Measurements from ENCODE around the gene UTS2.

UTS2 gene

DNA sequence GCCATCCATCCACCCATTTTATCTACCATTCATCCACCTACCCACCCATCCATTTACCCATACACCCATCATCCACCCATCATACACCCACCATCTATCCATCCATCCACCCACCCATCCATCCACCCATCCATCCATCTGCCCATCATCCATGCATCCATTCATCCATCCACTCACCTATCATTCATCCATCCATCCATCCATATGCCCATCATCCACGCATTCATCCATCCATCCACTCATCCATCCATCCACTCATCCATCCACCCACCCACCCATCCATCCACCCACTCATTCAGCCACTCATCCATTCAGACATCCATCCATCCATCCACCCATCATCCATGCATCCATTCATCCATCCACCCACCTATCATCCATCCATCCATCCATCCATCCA lies 31.9 kb upstream of the UTS2 start:
- H3K4me1 ChIP-seq (ENCODE audit: control insufficient read depth, insufficient read depth, low read length) = no peaks in the 10 kb centered on the region
- H3K9me3 ChIP-seq (replicated peaks; ENCODE audit: low read length) = no peaks in the 10 kb centered on the region
- H3K9ac ChIP-seq (ENCODE audit: low read depth, low read length) = no peak overlapping the region
- no peak overlapping the region for H3K4me3 ChIP-seq (ENCODE audit: low read length)
- no peak overlapping the region for H3K4me2 ChIP-seq (ENCODE audit: low read length)
- H3K36me3 ChIP-seq (ENCODE audit: insufficient read depth, low read length) = no peaks in the 10 kb centered on the region
- H3K27me3 ChIP-seq (ENCODE audit: control insufficient read depth, insufficient read depth, low read length) = peaks cover 23% of the 10 kb centered on the region

DNA sequence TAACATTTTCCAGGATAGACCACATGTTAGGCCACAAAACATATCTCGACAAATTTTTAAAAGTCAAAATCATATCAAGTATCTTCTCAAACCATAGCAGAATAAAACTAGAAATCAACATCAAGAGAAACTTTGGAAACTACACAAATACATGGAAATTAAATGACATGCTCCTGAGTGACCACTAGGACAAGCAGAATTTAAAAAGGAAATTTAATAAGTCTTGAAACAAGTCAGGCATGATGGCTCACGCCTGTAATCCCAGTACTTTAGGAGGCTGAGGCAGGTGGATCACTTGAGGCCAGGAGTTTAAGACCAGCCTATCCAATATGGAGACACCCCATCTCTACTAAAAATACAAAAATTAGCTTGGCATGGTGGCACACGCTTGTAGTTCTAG lies 26.4 kb upstream of the UTS2 start:
- H3K4me3 ChIP-seq (ENCODE audit: low read length) = no peak overlapping the region
- no peaks in the 10 kb centered on the region for H3K4me1 ChIP-seq (ENCODE audit: control insufficient read depth, insufficient read depth, low read length)
- no peaks in the 10 kb centered on the region for H3K36me3 ChIP-seq (ENCODE audit: insufficient read depth, low read length)
- peaks cover 18% of the 10 kb centered on the region for H3K27me3 ChIP-seq (ENCODE audit: control insufficient read depth, insufficient read depth, low read length)
- no peaks in the 10 kb centered on the region for H3K9me3 ChIP-seq (replicated peaks; ENCODE audit: low read length)
- no peak overlapping the region for H3K4me2 ChIP-seq (ENCODE audit: low read length)
- no peak overlapping the region for H3K9ac ChIP-seq (ENCODE audit: low read depth, low read length)

DNA sequence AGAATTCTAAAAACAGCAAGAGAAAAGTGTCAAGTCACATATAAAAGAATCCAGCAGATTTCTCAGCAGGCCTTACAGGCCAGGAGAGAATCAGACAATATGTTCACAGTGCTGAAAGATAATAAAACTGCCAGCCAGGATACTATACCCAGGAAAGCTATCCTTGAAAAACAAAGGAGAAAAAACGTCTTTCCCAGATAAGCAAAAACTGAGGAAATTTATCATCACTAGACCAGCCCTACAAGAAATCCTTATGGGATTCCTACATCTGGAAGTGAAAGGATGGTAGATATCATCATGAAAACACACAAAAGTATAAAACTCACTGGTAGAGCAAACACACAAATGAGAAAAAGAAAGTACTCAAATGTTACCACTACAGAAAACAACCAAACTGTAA lies 25.2 kb upstream of the UTS2 start:
- Histone ChIP-seq H3K36me3 (ENCODE audit: insufficient read depth, low read length) (no peaks in the 10 kb centered on the region), H3K9me3 (replicated peaks; ENCODE audit: low read length) (no peaks in the 10 kb centered on the region), H3K4me3 (ENCODE audit: low read length) (no peak overlapping the region), H3K4me2 (ENCODE audit: low read length) (no peak overlapping the region), H3K27me3 (ENCODE audit: control insufficient read depth, insufficient read depth, low read length) (peaks cover 26% of the 10 kb centered on the region), H3K9ac (ENCODE audit: low read depth, low read length) (no peak overlapping the region), H3K4me1 (ENCODE audit: control insufficient read depth, insufficient read depth, low read length) (no peaks in the 10 kb centered on the region)

DNA sequence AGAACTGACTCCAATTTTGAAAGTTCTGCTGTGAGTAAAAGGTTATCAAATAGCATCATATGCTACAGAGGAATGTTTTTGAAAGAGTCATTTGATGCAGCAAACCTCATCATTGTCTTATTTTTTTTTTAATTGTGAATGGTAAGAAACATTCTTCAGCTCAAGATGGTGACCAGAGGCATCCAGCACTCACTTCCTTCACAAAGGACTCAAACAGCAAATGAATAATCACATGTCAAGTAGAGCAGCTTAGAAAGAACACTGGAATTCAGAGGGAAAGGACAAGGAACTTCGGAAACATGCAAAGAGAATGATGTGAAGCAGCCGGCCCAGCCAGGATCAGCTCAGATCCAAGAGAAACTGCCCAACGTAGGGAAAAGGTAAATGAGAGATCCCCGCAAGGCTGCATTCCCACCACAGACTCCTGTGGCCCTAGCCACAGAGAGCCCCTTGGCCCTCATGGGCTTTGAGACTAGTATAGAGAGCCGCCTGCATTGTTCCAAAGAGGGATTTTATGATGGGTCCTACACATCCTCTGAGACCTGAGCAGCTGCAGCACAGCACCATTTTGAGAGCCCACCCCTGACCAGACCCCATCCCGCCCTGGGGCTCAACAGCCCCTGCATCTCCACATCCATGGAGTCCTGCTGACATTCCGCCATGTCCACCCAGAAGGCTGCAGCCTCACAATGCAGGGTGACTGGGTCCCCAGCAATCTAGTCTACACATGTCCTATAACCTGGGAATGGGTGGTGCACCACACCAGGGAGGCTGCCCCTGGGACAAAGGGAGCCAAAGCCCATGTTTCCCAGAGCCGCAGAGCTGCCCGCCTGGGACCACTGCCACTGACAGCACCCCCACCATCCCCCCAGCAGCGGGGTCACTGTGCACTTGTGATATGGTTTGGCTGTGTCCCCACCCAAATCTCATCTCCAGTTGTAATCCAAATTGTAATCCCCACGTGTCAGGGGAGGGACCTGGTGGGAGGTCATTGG lies 21.2 kb upstream of the UTS2 start:
- no peaks in the 10 kb centered on the region for H3K9me3 ChIP-seq (replicated peaks; ENCODE audit: low read length)
- H3K4me2 ChIP-seq (ENCODE audit: low read length) = no peak overlapping the region
- H3K9ac ChIP-seq (ENCODE audit: low read depth, low read length) = no peak overlapping the region
- H3K27me3 ChIP-seq (ENCODE audit: control insufficient read depth, insufficient read depth, low read length) = peaks cover 11% of the 10 kb centered on the region
- no peaks in the 10 kb centered on the region for H3K4me1 ChIP-seq (ENCODE audit: control insufficient read depth, insufficient read depth, low read length)
- H3K36me3 ChIP-seq (ENCODE audit: insufficient read depth, low read length) = no peaks in the 10 kb centered on the region
- H3K4me3 ChIP-seq (ENCODE audit: low read length) = no peak overlapping the region

DNA sequence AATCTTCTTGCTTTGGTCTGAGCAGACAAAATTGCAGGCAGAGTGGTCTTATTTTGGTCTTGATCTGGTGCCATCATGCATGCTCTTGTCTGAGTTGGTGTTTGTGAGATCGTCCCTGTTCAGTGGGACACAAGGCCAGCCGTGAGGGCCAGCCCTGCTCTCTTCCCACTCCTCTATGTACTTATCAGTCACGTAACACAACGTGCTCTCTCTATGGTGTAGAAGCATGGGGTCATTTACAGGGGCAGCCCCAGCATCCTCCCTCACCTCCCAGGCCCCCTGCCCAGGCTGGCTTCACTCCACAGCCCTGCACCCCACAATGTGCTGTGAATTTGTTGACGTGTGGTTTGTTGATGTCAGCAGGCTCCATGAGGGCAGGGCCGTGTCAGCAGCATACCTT lies 18.3 kb upstream of the UTS2 start:
- Histone ChIP-seq H3K9me3 (replicated peaks; ENCODE audit: low read length) (no peaks in the 10 kb centered on the region), H3K36me3 (ENCODE audit: insufficient read depth, low read length) (no peaks in the 10 kb centered on the region), H3K4me3 (ENCODE audit: low read length) (no peak overlapping the region), H3K27me3 (ENCODE audit: control insufficient read depth, insufficient read depth, low read length) (peaks cover 20% of the 10 kb centered on the region), H3K4me2 (ENCODE audit: low read length) (no peak overlapping the region), H3K4me1 (ENCODE audit: control insufficient read depth, insufficient read depth, low read length) (no peaks in the 10 kb centered on the region), H3K9ac (ENCODE audit: low read depth, low read length) (no peak overlapping the region)

DNA sequence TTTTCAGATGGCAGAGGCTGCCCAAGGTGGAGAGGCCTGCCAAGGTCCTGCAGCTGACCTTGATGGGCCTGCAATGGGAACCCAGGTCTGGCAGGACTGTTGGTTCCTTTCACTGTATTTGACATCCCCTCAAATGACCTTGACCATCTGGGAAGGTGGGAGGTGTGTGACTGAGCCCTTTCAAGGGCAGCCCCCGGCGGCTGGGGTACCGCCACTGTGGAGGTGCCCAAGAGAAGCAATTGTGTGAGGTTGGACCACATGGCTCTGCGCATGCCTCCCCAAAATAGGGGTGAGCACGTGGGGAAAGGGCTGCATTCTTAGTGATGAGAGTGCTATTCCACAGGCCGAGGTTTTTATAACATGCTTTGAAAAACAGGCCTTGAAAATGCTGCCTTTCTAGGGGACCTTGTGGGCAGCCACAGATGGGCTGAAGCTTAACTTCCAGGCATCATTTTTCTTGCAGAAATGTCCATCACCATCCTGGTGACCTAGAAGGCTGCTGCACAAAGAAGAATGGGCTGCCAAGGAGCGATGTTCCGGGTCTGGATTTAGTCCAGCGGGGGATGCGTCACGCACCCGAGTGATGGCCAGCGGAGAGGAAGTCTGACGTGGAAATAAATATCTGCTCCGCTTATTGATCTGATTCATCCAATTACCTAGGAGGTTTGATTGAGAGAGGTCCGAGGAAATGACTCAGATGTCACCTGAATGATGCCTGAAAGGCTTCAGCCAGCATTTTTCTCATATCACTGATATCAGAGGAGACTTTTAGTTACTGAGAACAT lies 16.5 kb upstream of the UTS2 start:
- no peaks in the 10 kb centered on the region for H3K36me3 ChIP-seq (ENCODE audit: insufficient read depth, low read length)

DNA sequence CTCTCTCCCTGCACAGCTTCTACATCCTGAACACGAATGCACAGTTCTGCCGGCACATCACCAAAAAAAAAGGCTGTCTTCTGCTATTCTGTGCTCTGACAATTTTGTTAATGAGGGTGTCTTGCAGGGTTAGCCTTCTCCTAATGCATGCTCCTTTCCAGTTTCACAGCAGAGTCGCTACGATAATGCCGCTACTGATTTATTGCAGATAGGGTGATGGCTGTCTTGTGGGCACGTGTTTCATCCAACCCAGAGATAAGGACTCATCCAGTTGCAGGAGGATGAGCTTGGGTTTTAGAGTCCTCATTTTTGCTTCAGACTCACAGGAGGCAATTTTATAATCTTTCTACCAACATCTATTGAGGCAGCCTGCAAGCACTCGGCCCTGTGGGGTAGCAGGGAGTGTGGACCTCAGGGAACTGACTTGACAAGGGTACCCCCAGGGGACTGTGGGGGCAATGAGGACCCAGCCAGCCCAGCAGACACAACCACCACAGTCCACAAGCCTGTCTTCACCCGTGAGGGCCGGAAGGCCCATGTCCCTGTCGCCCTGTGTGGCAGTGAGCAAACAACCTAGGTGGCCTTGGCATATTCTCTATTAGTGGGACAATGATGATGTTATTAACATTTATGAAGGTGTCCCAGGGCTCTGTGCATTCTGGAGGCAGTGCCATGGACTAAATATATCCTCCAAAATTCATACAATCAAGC lies 15.4 kb upstream of the UTS2 start:
- Histone ChIP-seq H3K9me3 (replicated peaks; ENCODE audit: low read length) (no peaks in the 10 kb centered on the region), H3K4me2 (ENCODE audit: low read length) (no peak overlapping the region), H3K36me3 (ENCODE audit: insufficient read depth, low read length) (no peaks in the 10 kb centered on the region), H3K9ac (ENCODE audit: low read depth, low read length) (no peak overlapping the region), H3K4me1 (ENCODE audit: control insufficient read depth, insufficient read depth, low read length) (no peaks in the 10 kb centered on the region), H3K4me3 (ENCODE audit: low read length) (no peak overlapping the region), H3K27me3 (ENCODE audit: control insufficient read depth, insufficient read depth, low read length) (peaks cover 14% of the 10 kb centered on the region)

More for the DNA sequence above, 16.5 kb upstream of the UTS2 start:
- H3K9me3 ChIP-seq (replicated peaks; ENCODE audit: low read length) = no peaks in the 10 kb centered on the region
- H3K4me3 ChIP-seq (ENCODE audit: low read length) = no peak overlapping the region
- no peak overlapping the region for H3K9ac ChIP-seq (ENCODE audit: low read depth, low read length)
- no peak overlapping the region for H3K4me2 ChIP-seq (ENCODE audit: low read length)
- peaks cover 21% of the 10 kb centered on the region for H3K27me3 ChIP-seq (ENCODE audit: control insufficient read depth, insufficient read depth, low read length)
- H3K4me1 ChIP-seq (ENCODE audit: control insufficient read depth, insufficient read depth, low read length) = no peaks in the 10 kb centered on the region

DNA sequence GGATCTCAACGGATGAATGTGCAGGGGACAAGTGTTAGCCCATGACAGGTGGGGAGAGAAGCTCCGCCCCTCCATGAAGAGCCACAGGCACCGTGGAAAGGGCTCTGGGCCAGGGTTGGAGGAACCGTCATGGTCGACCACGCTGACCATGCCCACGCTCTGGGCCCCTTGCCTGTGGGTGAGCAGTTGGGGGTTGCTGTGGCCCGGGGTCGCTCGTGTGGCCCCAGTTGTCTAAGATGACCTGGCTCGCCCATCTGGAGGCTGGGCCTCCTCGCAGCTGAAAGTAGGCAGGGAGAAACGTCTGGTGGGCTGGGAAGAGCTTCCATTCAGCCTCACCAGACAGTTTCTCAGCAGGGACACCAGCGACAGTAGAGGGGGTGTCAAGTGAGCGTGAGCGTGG lies 13.1 kb upstream of the UTS2 start:
- H3K27me3 ChIP-seq (ENCODE audit: control insufficient read depth, insufficient read depth, low read length) = peaks cover 12% of the 10 kb centered on the region
- H3K9me3 ChIP-seq (replicated peaks; ENCODE audit: low read length) = no peaks in the 10 kb centered on the region
- no peak overlapping the region for H3K4me3 ChIP-seq (ENCODE audit: low read length)
- no peak overlapping the region for H3K4me2 ChIP-seq (ENCODE audit: low read length)
- no peaks in the 10 kb centered on the region for H3K4me1 ChIP-seq (ENCODE audit: control insufficient read depth, insufficient read depth, low read length)
- no peaks in the 10 kb centered on the region for H3K36me3 ChIP-seq (ENCODE audit: insufficient read depth, low read length)
- H3K9ac ChIP-seq (ENCODE audit: low read depth, low read length) = no peak overlapping the region

DNA sequence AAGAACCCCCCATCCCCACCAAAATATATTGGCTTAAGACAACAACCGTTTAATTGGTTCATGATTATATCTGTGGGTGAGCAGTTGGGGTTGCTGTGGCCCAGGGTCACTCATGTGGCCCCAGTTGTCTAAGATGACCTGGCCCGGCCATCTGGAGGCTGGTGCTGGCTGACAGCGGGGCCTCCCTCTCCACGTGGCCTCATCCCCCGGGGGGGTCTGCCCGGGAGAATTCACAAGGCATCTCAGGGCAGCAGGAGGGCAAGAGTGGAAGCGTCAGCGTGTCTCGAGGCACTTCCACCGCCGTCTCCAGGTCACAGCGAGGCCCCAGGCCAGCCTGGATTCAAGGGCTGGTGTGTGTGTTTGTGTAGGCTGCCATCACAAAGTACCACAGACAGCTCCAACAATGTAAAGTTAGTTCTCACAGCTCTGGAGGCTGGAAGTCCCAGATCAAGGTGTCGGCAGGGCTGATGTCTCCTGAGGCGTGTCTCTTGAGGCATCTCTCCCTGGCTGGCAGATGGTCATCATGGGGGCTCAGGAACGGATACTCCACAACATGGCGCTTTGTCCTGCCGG lies 11.0 kb upstream of the UTS2 start:
- H3K4me1 ChIP-seq (ENCODE audit: control insufficient read depth, insufficient read depth, low read length) = no peaks in the 10 kb centered on the region
- H3K9me3 ChIP-seq (replicated peaks; ENCODE audit: low read length) = no peaks in the 10 kb centered on the region
- H3K9ac ChIP-seq (ENCODE audit: low read depth, low read length) = no peak overlapping the region

DNA sequence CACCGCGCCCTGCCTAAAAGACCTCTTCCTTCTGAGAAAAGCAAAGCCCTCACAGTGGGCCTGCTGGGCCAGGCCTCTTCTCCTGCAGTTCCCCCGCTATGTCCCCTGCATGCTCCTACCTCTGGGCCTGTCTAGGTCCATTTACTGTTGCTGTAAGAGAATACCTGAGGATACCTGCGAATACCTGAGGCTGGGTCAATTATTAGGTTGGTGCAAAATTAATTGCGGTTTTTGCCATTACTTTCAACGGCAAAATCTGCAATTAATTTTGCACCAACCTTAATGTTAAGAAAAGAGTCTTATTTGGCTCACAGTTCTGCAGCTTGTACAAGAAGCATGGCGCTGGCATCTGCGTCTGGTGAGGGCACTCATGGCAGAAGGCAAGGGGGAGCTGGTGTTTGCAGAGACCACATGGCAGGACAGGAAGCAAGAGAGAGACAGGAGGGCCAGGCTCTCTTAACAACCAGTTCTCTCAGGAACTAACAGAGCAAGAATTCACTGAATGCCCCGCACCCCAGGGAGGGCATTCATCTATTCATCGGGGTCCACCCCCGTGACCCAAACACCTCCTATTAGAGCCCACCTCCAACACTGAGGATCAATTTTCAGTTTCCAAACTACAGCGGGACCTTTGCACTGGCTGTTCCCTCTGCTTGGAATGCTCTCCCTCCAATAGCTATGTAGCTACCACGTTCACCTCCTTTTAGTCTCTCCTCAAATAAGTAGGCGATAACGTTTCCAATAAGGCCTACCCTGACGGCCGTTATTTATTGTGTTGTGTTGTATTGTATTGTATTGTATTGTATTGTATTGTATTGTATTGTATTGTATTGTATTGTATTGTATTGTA lies 9.6 kb upstream of the UTS2 start:
- H3K36me3 ChIP-seq (ENCODE audit: insufficient read depth, low read length) = no peaks in the 10 kb centered on the region
- H3K9ac ChIP-seq (ENCODE audit: low read depth, low read length) = no peak overlapping the region
- H3K4me1 ChIP-seq (ENCODE audit: control insufficient read depth, insufficient read depth, low read length) = no peaks in the 10 kb centered on the region
- H3K4me2 ChIP-seq (ENCODE audit: low read length) = no peak overlapping the region
- peaks cover 13% of the 10 kb centered on the region for H3K27me3 ChIP-seq (ENCODE audit: control insufficient read depth, insufficient read depth, low read length)
- no peak overlapping the region for H3K4me3 ChIP-seq (ENCODE audit: low read length)
- no peaks in the 10 kb centered on the region for H3K9me3 ChIP-seq (replicated peaks; ENCODE audit: low read length)

More for the DNA sequence above, 11.0 kb upstream of the UTS2 start:
- no peak overlapping the region for H3K4me2 ChIP-seq (ENCODE audit: low read length)
- peaks cover 12% of the 10 kb centered on the region for H3K27me3 ChIP-seq (ENCODE audit: control insufficient read depth, insufficient read depth, low read length)
- H3K36me3 ChIP-seq (ENCODE audit: insufficient read depth, low read length) = no peaks in the 10 kb centered on the region
- no peak overlapping the region for H3K4me3 ChIP-seq (ENCODE audit: low read length)
